NCI-H345 treated with DMSO at 0.1 percent for 48 hours (cell line): ENCODE measurements around the gene BTN3A1.
"Not testable (repeated sequence)": the region's sequence is repeated elsewhere in the genome, so short reads cannot be mapped to it uniquely, and the experiment has no call there.

Experiments
- DNase-seq: peaks from one replicate; lab custom pipeline; 2025; ENCODE audit not compliant: unreplicated experiment; lab: John Stamatoyannopoulos, UW

Gene BTN3A1

GRCh38 chr6:26412954-26413353 is 10.9 kb downstream of the BTN3A1 start:
- no peak for DNase-seq

- no peak for DNase-seq
These were observed 12.2 kb downstream of the BTN3A1 start for GRCh38 chr6:26414281-26414680.

DNA sequence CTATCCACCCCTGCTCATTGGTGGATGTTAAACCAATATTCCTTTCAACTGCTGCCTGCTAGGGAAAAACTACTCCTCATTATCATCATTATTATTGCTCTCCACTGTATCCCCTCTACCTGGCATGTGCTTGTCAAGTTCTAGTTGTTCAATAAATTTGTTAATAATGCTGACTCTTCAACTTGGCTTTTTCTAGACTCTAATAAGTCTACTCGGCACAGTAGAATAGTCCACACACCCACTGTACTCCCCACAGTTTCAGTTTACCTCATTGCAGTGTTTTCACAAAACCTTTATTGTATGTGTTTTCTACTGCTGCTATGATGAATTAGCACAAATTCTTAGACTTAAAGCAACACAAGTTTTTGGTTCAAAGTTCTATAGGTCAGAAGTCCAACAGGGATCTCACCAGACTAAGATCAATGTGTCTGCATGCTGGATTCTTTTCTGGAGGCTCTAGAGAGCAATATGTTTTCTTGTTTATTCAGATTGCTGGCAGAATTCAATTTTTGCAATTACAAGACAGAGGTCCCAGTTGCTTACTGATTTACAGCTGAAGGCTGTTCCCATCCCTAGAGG is 13.1 kb downstream of the BTN3A1 start:
- DNase-seq: no peak

GRCh38 chr6:26415791-26416190 is 13.7 kb downstream of the BTN3A1 start:
- DNase-seq: no peak

DNA sequence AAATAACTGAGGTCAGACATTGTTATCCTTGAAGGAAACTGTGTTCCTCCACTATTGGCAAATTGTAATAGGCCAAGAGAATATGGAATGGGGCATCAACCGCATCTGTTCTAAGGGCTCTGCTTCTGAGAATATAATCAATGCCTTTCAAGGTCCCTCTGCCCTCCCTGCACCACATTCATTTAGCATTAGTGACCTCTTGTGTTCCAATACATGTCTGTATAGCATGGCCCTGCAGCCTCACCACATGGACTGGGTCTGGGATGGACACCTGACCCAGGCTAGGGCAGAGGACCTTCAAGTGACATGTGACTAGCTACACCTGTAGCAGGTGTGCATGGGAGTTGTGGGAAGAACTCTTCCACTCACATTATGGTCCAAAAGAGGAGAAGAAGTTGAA is 14.2 kb downstream of the BTN3A1 start:
- DNase-seq: no peak

GRCh38 chr6:26418077-26418476 is 16.0 kb downstream of the BTN3A1 start:
- not testable (repeated sequence) for DNase-seq

DNA sequence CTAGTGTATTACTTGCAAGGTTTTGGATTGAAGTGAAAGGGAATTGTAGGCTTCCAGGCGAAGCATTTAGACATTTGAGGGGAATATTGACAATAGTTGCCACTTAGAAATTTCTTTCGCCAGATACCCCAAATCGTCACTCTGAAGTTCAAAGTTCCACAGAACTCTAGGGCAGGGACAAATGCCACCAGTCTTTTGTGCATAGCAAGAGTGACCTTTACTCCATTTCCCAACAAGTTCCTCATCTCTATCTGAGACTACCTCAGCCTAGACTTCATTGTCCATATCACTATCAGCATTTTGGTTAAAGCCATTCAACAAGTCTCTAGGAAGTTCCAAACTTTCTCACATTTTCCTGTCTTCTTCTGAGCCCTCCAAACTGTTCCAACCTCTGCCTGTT is 16.7 kb downstream of the BTN3A1 start:
- DNase-seq: not testable (repeated sequence)

- DNase-seq: no peak
These were observed 18.7 kb downstream of the BTN3A1 start for GRCh38 chr6:26420688-26421171.

GRCh38 chr6:26421259-26422144 is 19.4 kb downstream of the BTN3A1 start:
- DNase-seq: peak; percentile 18

- no peak for DNase-seq
These were observed 20.3 kb downstream of the BTN3A1 start for GRCh38 chr6:26422329-26422728.

DNA sequence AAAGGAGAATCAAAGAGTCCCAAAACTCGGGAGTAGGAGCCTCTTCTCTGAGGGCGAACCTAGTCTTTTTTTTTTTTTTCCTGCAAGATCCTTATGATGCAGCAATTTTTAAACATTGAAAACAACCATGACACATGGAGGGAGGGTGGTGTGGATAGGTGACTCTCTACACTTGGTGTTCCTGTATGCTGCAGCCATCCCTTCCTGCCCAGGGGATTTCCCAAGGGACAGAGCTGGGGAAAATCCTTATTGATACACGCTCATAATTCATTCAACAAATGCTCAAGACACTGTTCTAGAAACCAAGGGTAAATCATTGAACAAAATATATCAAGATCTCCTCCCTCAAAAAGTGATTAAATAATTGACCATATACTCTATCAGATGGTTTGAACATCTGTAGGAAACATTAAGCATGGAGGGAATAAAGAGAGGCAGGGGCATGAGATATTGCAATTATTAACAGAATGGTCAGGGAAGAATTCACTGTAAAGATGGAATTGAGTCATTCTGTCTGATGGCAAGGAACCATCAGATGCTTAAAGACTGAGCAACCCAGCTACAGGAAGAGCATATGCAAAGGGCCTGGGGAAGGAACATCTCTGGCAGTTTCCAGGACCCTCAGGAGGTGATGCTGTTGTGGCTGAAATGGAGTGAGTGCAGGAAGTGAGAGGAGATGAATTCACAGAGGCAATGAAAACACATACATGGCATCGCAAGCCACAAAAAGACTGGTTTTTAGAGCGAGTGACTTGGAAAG is 24.8 kb downstream of the BTN3A1 start:
- no peak for DNase-seq

- no peak for DNase-seq
These were observed 25.4 kb downstream of the BTN3A1 start for GRCh38 chr6:26427451-26427809.

DNA sequence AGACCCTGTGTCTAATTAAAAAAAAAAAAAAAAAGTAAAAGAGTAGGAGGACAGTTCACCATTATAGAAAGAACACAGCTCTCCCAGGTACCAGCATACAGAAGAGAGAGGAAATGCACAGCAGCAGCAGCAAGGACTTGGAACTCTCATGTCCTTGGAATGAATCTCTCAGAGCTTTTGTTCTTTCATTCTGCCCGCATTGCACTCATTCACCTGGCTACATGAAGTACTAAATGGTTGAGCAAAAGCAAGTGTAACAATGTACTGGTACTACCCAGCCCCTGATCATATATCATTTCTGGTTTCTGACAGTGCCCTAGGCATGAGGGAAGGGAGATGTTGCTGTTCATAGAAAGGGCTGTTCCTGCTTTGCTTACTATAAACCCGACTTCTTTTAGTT is 26.1 kb downstream of the BTN3A1 start:
- DNase-seq: no peak

DNA sequence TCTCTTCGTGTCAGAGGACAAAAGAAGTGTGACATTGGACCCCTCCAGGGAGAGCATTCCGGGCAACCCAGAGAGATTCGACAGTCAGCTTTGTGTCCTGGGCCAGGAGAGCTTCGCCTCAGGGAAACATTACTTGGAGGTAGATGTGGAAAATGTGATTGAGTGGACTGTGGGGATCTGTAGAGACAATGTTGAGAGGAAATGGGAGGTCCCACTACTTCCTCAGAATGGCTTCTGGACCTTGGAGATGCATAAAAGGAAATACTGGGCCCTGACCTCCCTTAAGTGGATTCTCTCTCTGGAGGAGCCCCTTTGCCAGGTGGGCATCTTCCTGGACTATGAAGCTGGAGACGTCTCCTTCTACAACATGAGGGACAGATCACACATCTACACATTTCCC is 28.7 kb downstream of the BTN3A1 start:
- no peak for DNase-seq

DNA sequence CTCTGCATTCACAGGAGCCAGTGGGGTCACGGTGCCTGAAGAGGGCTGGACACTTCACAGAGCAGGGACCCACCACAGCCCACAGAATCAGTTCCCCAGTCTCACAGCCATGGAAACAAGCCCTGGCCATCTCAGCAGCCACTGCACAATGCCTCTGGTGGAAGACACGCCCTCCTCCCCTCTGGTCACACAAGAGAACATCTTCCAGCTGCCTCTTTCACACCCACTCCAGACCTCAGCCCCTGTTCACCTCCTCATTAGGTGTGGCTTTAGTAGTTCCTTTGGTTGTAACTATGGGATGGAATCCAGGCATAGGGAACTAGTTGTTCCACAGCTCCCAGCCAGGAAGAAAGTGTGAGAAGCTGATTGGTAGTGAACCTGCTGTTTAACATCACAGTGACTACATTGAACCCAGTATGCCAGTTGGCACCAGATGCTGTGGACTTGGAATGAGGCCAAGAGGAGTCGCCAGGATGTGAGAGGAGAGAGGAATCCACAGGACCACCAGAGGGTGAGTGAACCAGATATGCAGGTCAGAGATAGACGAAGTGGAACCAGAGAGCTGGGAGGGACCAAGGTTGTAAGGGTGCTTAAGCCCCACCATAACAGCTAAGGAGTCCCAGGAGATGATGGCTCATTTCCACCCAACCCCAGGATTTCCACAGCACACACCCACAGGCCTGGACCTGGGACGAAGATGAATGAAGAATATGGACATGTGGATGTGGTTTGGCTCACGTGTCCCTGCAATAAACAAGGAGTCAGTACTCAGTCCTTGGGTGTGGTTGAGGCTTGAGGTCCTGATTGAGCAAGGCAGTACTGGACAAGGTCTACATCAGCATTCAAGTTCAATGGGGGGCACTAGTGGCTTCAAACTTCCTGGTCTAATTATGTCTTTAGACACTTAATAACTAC is 29.4 kb downstream of the BTN3A1 start:
- DNase-seq: no peak

GRCh38 chr6:26432627-26433201 is 30.6 kb downstream of the BTN3A1 start:
- DNase-seq: no peak

DNA sequence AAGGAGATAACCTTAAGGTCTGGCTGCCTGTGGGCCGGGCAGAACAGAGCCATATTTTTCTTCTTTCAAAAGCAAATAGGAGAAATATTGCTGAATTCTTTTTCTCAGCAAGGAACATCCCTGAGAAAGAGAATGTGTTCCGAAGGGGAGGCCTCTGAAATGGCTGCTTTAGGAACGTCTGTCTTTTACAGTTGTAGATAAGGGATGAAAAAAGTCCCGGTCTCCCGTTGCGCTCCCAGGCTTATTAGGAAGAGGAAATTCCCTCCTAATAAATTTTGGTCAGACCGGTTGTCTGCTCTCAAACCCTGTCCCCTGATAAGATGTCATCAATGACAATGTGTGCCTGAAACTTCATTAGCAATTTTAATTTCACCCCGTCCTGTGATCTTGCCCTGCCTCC is 31.6 kb downstream of the BTN3A1 start:
- DNase-seq: not testable (repeated sequence)

DNA sequence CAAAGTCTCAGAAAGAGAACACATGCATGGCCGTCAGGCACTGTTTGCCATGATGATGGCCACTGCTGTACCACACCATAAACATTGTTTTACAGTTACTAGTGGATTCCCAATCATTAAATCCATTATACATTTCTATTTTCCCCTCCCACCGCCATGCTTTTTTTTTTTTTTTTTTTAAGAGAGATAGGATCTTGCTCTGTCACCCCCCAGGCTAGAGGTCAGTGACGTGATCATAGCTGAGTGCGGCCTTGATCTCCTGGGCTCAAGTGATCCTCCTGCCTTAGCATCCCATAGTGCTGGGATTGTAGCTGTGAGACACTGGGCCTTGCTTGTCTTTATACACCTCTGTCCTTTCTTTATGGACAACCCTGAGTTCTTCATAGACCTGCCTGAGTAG is 33.9 kb downstream of the BTN3A1 start:
- no peak for DNase-seq

- DNase-seq: no peak
These were observed 35.5 kb downstream of the BTN3A1 start for GRCh38 chr6:26437550-26437949.

GRCh38 chr6:26438000-26438399 is 35.9 kb downstream of the BTN3A1 start:
- DNase-seq: no peak
